C4-2B (cell line): ENCODE data around the gene MBD6.

ENCODE experiments used
- CTCF ChIP-seq: fragments of 450-650 bp; conservative IDR thresholded peaks from 2 replicates; pipeline ENCODE4 v1.5.1; 2017; ENCODE audit warnings: mild to moderate bottlenecking
- ZFX ChIP-seq: fragments of 450-650 bp; IDR thresholded peaks from 2 replicates; pipeline ENCODE4 v1.6.1; 2017

GRCh38 chr12:57496822-57497221 lies 25.8 kb upstream of the MBD6 start:
- TF ChIP-seq CTCF = no peak
- TF ChIP-seq ZFX = no peak
